ENCODE results near the gene CAPN10. TPM values are rescaled to one million over a fixed set of nuclear protein-coding genes. Genes with fewer than 3 reads are reported as not detected.
A peak's percentile ranks its signal among the peaks of the same experiment; 100 is the strongest.

The CAPN10 gene
- total RNA-seq, 1 experiment from 2014 or later: 31.2 TPM

DNA sequence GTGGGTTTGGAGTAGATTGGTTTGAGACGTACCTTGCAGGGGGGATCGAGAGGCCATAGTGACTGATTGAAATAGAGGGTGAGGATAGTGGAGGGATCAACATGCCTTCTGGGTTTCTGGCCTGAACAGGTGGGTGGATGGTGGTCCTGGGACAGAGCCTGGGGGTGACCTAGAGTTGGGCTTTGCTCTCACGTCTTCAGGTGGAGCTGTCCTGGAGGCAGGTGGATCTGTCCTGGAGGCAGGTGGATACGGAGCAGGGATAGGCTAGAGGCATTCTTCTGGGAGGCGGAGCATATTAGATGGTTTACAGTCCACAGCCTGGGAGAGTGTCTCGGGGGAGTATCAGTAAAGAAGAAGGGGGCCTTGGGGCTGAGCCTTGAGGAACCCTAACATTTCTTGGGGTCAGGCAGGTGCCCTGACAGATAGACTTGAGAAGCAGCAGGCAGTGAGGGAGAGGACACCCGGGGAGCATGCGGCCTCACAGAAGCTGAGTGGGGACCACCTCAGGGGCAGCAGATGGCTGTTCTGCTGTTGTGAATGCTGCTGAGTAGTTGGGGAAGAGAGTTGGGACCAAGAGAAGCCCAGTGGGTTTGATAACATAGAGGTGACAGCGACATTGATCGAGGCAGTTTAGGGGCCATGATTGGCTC is 1.6 kb downstream of the CAPN10 start:
- DNase-seq (ENCODE audit: low read depth): no peak

DNA sequence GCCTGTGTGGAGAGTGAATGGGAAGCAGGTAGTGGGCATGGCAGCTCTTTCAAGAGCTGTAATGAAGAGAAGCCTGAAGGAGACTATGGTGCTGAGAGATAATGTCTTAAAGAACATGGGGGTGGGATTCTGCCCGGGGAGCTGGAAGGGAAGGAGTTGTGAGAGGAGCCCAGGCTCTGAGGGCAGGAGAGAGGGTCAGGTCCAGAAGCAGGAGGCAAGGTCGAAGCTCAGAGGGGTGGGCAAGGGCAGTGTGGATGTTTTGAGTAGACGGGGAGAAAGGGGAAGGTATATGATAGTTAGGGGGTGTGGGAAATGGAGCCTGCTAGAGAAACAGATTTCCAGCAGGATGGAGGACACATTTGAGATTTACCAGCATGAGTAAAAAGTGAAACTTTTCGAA is 2.1 kb downstream of the CAPN10 start:
- DNase-seq (ENCODE audit: low read depth): no peak

DNA sequence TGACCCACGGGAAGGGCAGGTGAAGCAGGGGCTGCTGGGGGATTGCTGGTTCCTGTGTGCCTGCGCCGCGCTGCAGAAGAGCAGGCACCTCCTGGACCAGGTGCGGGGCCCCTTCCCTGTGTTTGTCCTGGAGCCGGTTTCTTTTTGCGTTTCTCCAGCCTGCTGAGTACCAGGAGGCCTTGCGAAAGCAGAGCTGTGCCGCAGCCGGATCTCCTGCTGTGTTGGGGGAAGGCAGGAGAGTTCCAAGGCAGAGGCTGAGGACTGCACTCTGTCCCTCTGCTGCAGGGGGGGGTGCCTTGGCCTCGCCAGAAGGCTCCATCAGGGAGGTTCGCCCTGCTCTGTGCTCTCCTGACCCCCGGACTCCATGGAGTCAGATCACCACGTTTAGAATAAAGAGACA is 2.8 kb downstream of the CAPN10 start:
- DNase-seq (ENCODE audit: low read depth): no peak

DNA sequence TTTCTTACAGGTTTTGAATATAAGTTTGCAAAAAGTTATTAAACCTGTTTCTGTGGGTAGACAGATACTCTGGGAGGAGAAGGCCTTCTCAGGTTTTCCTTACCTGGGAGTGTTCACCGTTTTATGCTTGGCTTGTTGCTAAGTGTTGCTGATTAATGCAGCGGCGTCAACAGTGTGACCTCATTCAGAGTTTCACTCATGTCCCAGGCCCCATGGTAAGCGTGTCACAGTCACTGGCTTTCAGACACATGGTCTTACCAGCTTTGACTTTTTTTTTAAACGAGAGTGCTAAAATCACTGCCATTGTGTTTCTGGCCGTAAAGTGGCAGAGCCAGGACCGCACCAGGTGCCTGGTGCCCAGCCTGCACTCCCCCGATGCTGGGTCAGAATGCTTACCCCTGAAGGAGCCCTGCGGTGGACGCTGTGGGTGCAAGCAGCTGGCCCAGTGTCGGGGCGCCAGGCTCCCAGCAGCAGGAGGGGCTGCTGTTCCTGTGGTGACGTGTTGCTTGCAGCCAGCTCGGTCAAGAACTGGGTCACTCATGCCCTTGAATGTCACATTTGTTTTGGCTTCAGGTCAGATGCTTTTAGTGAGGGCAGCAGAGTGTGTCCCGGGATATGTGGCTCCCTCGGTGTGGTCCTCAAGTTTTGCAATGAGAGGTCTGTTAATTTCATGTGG is 3.5 kb downstream of the CAPN10 start:
- DNase-seq (ENCODE audit: low read depth): no peak

DNA sequence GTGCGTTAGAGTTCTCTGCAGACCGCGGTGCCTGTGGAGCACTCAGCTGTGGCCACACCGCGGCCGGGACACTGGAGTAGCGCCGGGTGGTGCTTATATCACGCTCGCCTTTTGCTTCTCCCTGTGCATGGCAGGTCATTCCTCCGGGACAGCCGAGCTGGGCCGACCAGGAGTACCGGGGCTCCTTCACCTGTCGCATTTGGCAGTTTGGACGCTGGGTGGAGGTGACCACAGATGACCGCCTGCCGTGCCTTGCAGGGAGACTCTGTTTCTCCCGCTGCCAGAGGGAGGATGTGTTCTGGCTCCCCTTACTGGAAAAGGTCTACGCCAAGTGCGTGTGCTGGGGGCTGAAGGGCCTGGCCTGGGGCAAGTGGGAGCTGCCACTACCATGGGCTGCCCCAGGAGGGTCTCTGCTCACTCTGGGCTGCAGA is 4.2 kb downstream of the CAPN10 start:
- no peak for DNase-seq (ENCODE audit: low read depth)

DNA sequence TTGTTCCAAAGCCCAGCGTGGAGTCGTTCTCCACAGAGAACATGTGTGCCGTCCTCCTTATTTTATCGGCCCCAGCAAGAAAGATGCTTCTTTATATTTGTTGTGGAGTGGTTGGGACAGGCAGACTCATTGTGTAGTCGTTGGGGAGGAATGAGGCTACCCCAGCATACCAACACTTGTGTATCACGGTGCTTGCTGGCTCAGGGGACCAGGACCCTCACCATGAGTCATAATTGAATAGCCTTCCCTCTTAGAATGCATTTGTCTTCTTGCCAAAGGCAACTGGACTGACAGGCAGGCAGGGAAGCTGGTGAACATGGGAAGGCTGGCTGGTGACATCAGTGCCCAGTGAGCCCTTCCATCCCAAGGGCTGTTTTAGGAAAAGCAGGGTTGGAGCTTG is 4.7 kb downstream of the CAPN10 start:
- peak; percentile 38 for DNase-seq (ENCODE audit: low read depth)

DNA sequence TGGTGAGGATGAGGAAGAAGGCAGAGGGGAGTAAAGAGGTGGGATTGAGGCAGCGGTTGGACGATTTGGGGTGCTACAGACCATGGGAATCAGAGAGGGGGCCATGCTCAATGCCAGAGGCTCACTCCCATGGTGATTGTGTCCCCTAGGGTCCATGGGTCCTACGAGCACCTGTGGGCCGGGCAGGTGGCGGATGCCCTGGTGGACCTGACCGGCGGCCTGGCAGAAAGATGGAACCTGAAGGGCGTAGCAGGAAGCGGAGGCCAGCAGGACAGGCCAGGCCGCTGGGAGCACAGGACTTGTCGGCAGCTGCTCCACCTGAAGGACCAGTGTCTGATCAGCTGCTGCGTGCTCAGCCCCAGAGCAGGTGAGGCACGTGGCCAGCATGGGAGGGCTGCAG is 5.2 kb downstream of the CAPN10 start:
- no peak for DNase-seq (ENCODE audit: low read depth)

DNA sequence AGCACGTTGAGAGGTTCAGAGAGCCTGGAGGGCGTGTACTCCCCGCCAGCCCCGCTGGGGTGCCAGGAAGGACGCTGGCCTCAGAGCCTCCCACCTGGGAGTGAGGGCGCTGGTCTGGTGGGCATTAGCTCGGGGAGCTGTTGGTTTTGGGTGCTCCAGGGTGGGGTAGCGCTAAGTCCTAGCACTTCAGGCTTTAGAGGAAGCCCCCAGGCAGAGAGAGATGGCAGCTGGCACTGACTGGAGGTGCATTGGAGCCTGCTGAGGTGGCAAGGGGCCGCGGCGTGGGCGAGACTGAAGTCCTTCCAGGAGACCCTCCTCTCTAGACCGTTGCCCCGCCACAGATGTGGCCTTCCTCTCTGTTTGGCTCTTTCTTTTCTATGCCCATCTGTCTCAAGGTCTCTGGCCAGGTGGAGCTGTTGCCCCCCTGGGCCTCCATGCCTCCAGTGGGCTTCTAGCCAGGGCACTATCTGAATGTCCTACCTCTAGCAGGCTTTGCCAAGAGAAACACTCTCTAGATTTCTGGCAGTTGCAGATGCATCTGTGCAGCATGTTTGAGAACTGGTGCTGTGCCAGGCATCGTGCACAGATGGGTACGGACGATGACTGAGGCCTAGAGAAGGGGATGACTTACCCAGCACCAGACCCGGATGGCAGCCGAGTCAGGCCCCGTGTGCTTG is 6.6 kb downstream of the CAPN10 start:
- no peak for DNase-seq (ENCODE audit: low read depth)

DNA sequence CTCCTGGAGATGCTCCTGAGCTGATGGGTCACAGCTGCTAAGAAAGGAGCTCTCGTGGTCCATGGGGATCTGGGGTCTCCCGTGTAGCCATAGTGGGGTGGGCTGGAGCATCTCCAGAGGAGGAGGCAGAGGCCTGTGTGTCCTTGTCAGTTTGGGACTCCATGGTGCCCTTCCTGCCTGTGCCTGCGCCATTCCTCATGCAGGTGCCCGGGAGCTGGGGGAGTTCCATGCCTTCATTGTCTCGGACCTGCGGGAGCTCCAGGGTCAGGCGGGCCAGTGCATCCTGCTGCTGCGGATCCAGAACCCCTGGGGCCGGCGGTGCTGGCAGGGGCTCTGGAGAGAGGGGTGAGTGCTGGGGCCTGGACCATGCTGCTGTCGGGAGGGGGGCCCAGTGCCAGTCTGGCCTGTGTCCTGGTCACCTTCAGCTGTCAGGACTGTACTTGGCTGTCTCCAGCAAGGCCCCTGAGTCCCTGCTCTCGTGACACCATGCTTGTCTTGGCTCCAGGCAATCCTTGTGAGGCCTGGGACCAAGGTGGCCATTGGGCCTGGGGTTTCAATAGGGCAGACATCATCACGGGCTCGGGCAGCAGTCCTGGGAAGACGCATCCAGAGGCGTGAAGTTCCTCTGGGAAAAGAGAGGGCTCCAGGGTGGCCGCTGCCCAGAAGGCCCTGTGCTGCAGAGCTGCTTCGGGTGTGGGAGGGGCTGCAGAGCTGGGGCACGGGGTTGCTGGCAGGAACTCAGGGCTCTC is 7.3 kb downstream of the CAPN10 start:
- DNase-seq (ENCODE audit: low read depth): no peak

DNA sequence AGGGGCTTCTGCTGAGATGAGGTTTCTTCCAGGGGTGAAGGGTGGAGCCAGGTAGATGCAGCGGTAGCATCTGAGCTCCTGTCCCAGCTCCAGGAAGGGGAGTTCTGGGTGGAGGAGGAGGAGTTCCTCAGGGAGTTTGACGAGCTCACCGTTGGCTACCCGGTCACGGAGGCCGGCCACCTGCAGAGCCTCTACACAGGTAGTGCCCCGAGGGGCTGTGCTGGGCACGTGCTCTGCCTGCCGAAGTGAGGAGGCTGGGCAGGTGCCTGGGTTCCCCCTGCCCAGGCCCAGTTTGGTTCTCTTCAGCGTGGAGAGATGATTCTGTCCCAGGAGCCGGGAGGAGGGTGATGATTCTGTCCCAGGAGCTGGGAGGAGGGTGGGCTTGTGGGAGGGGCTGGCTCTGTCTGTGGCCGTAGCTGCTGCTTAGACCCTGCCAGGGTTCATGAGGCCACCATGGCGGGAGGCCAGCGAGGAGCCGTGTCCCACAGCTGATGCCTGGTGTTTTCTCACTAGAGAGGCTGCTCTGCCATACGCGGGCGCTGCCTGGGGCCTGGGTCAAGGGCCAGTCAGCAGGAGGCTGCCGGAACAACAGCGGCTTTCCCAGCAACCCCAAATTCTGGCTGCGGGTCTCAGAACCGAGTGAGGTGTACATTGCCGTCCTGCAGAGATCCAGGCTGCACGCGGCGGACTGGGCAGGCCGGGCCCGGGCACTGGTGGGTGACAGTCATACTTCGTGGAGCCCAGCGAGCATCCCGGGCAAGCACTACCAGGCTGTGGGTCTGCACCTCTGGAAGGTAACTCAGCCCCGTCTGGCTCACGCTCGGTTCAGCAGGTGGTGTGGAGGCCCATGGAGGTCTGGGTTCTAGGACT is 8.2 kb downstream of the CAPN10 start:
- DNase-seq (ENCODE audit: low read depth): no peak

DNA sequence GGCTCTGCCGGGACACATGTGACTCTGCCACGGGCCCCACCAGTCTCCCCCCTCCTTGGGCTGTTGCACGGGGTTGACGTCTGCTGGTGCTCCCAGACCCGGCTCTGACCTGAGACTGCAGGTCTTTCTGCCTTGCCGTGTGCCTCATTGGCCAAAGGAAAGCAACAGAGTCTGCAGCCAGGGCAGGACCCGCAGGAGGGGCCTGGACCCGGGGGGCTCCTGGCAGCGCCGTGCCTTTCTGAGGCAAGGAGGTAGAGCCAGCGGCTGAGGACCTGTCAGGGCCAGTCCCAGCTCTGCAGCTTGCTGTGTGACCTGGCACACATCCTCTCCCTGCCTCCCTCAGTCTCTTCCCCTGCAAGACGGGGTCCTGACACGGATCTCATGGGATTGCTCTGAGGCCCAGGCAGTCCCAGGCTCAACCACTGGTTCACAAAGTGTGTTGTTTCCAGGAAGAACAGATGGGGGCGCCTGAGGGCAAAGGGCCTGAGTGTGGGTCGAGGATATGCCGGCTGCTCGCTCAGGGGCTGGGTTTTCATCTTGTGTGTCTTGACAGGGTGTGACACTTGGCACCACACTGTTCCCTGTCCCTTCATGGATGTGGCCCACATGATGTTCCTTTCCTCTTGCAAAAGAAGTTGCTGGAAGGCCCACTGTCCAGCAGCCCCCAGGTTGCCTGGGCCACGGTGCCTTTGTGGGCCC is 9.0 kb downstream of the CAPN10 start:
- DNase-seq (ENCODE audit: low read depth): no peak

DNA sequence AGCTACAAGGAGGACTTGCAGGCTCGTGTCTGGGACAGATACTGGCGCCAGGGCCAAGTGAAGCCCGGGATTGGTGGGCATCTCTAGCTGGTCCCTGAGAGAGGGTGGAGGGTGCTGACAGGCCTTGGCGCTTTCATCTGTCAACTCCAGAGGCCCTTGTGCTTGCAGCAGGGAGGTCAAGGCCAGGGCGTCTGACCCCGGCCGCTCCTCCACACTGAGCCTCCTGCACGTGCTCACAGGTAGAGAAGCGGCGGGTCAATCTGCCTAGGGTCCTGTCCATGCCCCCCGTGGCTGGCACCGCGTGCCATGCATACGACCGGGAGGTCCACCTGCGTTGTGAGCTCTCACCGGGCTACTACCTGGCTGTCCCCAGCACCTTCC is 9.5 kb downstream of the CAPN10 start:
- DNase-seq (ENCODE audit: low read depth): no peak

DNA sequence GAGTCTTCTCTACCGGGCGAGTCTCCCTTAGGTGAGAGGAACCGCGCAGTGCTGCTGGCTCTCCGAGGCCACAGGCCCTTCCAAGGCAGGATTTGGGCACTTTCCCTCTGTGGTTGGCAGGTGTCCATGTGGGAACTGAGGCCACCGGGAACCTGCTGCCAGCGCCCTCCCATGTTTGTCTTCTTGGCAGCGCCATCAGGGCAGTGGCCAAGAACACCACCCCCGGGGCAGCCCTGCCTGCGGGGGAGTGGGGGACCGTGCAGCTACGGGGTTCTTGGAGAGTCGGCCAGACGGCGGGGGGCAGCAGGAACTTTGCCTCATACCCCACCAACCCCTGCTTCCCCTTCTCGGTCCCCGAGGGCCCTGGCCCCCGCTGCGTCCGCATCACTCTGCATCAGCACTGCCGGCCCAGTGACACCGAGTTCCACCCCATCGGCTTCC is 10.0 kb downstream of the CAPN10 start:
- DNase-seq (ENCODE audit: low read depth): no peak

DNA sequence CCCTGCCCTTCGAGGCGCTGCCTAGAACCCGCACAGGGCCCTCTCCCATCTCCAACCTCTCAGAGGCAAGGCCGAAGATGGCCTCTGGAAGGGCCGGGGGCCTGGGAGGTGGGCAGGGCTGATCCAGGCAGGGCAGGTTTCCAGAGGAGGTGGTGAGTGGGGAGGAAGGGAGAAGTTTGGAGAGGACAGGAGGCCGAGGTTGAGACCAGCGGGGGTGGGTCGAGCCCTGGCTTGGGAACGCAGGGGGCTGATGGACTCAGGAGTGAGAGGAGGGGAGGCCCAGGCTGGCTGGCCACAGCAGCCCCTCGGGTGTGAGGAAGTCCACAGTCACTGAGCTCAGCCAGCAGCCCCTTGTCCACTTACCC is 10.5 kb downstream of the CAPN10 start:
- no peak for DNase-seq (ENCODE audit: low read depth)

DNA sequence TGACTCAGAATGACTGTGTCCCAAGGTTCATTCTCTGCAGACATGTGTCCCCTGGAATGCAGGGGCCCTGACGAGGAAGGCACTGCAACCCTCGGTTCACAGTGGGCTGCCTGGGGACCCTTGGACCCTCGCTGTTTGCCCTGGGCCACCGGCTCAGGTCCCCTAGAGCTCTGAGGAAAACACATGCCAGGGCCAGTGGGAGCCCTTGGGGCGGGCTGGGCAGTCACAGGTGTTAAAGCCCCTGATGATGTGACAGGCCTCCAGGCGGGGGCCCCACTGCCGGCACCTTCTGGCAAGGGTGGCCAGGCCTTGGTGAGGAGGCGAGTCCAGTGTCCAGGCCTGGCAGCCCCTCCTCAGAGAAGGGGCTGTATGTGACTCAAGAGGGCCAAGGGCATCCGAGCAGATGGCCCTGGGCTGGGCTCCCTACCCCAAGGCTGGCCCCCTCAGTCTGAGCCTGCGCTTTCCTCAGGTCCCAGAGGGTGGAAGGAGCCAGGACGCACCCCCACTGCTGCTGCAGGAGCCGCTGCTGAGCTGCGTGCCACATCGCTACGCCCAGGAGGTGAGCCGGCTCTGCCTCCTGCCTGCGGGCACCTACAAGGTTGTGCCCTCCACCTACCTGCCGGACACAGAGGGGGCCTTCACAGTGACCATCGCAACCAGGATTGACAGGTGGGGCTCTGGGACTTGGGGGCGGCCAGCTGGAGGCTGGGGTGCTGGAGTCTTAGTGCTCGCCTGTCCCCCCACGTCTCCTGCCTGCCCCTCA is 11.1 kb downstream of the CAPN10 start:
- DNase-seq (ENCODE audit: low read depth): no peak

DNA sequence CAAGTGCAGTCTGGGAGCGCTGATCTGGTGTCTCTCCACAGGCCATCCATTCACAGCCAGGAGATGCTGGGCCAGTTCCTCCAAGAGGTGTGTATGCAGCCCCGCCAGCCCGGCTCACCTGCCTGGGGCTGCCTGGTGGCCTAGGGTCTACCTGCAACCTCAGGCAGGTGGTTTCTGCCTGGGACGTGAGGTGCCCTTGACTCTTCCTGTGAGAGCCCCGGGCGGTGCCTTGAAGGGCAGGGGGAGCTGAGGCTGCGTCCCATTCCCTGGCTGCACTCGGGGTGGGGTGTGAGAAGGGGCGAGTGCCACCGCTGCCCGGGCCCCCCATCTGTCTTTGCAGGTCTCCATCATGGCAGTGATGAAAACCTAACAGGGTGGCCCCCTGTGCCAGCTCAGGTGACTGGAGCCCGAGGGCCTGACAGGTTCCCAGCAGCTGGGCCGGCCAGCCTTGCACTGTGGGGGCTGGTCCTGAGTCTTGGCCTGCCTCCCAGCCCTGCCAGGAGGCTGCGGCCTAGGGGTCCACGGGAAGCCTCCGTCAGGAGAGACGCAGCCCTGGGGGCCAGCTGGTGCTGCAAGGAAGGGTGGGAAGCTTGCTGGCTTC is 11.9 kb downstream of the CAPN10 start:
- DNase-seq (ENCODE audit: low read depth): no peak

DNA sequence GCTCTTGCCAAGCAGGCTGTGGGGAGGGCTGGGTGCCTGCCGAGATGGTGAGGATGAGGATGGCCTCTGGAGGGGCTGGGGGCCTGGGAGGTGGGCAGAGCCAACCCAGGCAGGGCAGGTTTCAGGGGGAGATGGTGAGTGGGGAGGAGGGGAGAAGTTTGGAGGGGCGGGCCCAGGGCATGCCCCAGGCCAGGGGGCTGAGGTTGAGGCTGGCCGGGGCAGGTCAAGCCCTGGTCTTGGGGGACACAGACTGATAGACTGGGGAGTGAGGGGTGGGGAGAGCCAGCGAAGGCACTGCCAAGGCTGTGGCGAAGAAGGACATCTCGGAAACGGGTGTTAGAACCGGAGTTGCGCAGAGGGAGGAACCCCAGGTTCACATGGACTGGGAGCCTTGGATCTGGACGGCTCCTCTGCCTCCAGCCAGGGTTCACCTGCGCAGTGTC is 12.6 kb downstream of the CAPN10 start:
- no peak for DNase-seq (ENCODE audit: low read depth)

DNA sequence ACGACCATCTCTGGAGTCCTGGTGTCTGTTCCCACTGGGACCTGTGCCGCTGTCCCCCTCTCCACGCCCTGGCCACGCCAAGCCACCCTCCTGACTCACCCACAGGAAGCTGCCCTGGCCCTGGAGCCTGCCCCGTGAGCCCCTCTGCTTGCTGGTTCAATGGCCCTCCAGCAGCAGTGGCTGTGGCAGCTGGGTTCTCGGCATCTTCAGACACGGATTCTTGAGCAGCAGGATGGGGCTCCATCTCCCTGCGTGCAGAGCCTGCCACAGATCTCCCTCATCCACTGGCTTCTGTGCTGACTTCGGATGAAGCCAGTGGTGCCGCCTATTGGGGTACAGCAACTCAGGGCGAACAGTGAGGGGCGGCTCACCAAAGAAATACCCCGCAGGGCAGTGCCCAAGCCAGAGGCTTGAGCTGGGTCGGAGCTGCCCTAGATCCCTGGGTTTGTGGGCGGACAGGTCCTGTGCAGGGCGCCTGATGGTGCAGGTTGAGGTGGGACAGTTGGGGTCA is 14.0 kb downstream of the CAPN10 start:
- no peak for DNase-seq (ENCODE audit: low read depth)

Measured in HT1080 (cell line).